Mammary epithelial cell (primary cell): ENCODE data around the gene CEP170.

Experiments
- CTCF ChIP-seq, 2 donors: IDR thresholded peaks in 1 of 2; conservative IDR thresholded peaks in 1 of 2; 2 replicates each; pipeline ENCODE4 v1.5.1; 2011 to 2012; ENCODE audit warnings: inconsistent platforms in 2 of 2, low read length in 2 of 2, mild to moderate bottlenecking in 2 of 2, control low read depth in 1 of 2, low read depth in 1 of 2; ENCODE audit not compliant: insufficient read depth in 1 of 2; ENCODE audit errors: extremely low read depth in 1 of 2
- EZH2 ChIP-seq: IDR thresholded peaks from 2 replicates; pipeline ENCODE4 v1.6.1; 2012; ENCODE audit warnings: low read length, inconsistent platforms, borderline replicate concordance

DNA sequence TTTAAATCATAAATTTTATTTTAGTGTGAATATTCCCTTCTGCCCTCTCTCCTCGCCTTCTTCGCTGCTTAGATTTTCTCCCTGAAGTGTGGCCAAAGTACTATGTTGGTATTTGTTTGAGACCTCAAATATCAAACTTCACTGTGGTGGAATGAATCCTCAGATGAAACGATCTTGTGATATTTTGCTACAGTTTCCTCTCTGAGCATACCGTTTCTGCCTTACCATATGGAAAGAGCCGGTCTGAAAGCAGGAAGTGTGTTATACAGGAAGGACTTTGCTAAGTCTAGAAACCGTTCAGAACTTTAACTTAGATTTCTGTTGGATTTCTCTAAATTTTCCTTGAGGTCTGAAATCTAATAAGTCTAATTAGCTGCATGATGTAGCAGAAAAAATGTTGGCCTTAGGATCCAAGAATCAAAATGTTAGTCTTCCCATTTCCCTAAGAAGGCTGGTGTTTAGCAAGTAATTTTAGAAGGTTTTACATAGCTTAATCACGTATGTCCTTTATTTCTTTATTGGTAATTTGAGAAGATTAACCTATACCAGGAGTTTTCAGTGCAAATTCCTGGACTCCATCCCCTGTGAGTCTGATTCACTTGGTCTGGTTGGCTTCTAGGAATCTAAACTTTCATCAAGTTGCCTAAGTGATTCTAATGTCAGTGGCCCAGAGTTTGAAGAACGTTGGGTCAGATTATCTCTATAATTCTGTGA is 31.5 kb upstream of the CEP170 start:
- TF ChIP-seq CTCF (conservative IDR thresholded peaks at IDR 0.05 in 1 of 2, IDR thresholded peaks at IDR 0.05 in 1 of 2; ENCODE audit: extremely low read depth in 1 of 2, insufficient read depth in 1 of 2, low read depth in 1 of 2, low read length in 2 of 2) (no peak), EZH2 (no peak)
